Measurements from ENCODE around the gene TOP1.
A peak's percentile ranks its signal among the peaks of the same experiment; 100 is the strongest.

Gene TOP1

DNA sequence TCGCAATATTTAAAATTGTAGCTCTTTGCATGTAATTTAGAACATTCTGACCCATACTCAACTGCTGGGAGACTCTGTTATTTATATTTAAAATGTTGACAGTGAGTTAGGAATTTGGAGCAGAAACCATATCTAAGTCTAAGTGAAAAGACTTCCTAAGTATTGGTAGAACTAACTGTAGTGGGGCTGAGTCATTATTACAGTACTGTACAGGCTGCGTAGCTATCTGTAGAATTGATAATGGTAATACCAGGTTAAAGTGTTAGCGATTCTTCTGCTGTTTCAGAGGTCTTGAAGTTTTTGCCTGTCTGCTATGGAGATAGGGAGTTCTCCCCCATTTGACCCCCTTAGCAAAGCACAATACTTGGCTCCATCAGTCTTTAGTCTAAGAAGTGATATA lies 3.6 kb downstream of the TOP1 start:
- H3K4me1 ChIP-seq (ENCODE audit: control insufficient read depth in 1 of 2, insufficient read depth in 2 of 2, low read length in 2 of 2) = peaks cover 50 to 51% of the 10 kb centered on the region in 2 donors
- H3K9ac ChIP-seq (ENCODE audit: low read depth in 1 of 2, low read length in 2 of 2) = no peak overlapping the region
- H3K9me3 ChIP-seq (ENCODE audit: control insufficient read depth in 1 of 2, low read length in 2 of 2) = no peaks in the 10 kb centered on the region
- H3K27ac ChIP-seq (ENCODE audit: low read depth, low read length) = no peak overlapping the region
- H3K4me3 ChIP-seq (ENCODE audit: low read depth in 1 of 2, low read length in 2 of 2) = peak overlapping the region; percentile 66 to 89
- H3K36me3 ChIP-seq (ENCODE audit: control insufficient read depth in 1 of 2, insufficient read depth in 2 of 2, low read length in 2 of 2) = peaks cover 0 to 6% of the 10 kb centered on the region in 2 donors
- H3K27me3 ChIP-seq (ENCODE audit: control insufficient read depth in 1 of 2, insufficient read depth in 2 of 2, low read length in 2 of 2) = no peaks in the 10 kb centered on the region

DNA sequence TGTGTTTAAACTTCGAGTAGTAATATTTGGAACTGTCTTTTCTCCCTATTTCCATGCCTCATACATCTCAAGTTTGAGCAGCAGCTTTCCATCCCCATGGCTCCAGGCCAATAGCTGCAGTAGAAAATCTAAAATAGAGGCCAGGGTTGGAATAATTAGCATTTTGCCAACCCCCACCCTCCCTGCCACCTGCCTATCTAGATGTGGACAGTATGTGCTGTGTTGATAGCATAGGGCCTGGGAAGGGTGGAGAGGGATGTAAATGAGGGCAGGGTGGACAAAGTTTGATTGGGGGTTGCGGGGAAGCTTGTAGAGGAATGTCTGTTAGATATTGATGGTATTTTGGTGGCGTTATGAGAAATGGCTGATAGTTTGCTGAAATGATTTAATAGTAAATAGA lies 5.6 kb downstream of the TOP1 start:
- no peak overlapping the region for H3K9ac ChIP-seq (ENCODE audit: low read depth in 1 of 2, low read length in 2 of 2)
- no peak overlapping the region for H3K27ac ChIP-seq (ENCODE audit: low read depth, low read length)
- H3K4me3 ChIP-seq (ENCODE audit: low read depth in 1 of 2, low read length in 2 of 2) = peak overlapping the region in 1 of 2 donors; percentile 19
- H3K36me3 ChIP-seq (ENCODE audit: control insufficient read depth in 1 of 2, insufficient read depth in 2 of 2, low read length in 2 of 2) = peaks cover 0 to 6% of the 10 kb centered on the region in 2 donors
- no peaks in the 10 kb centered on the region for H3K9me3 ChIP-seq (ENCODE audit: control insufficient read depth in 1 of 2, low read length in 2 of 2)
- H3K27me3 ChIP-seq (ENCODE audit: control insufficient read depth in 1 of 2, insufficient read depth in 2 of 2, low read length in 2 of 2) = no peaks in the 10 kb centered on the region
- peaks cover 56 to 64% of the 10 kb centered on the region in 2 donors for H3K4me1 ChIP-seq (ENCODE audit: control insufficient read depth in 1 of 2, insufficient read depth in 2 of 2, low read length in 2 of 2)

DNA sequence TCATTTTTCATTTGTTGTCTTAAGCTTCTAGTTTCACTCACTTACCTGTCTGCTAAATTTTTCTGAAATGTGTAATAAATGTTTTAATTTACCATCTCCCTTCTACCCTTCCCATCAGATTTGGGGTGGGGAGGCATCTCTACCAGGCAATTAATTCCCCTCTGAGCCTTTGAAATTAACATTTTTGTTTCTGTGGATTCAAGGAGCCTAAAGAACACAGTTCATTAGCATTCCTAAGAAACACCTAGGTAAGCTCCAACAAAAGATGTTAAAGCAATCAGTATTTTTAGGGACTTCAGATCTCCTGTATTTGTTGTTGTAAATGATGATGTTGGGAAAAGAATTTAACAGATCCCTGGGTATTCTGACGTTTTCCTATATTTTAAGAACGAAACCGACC lies 6.6 kb downstream of the TOP1 start:
- no peaks in the 10 kb centered on the region for H3K9me3 ChIP-seq (ENCODE audit: control insufficient read depth in 1 of 2, low read length in 2 of 2)
- H3K9ac ChIP-seq (ENCODE audit: low read depth in 1 of 2, low read length in 2 of 2) = no peak overlapping the region
- H3K4me3 ChIP-seq (ENCODE audit: low read depth in 1 of 2, low read length in 2 of 2) = no peak overlapping the region
- H3K4me1 ChIP-seq (ENCODE audit: control insufficient read depth in 1 of 2, insufficient read depth in 2 of 2, low read length in 2 of 2) = peaks cover 56 to 66% of the 10 kb centered on the region in 2 donors
- H3K36me3 ChIP-seq (ENCODE audit: control insufficient read depth in 1 of 2, insufficient read depth in 2 of 2, low read length in 2 of 2) = peaks cover 0 to 6% of the 10 kb centered on the region in 2 donors
- no peak overlapping the region for H3K27ac ChIP-seq (ENCODE audit: low read depth, low read length)
- no peaks in the 10 kb centered on the region for H3K27me3 ChIP-seq (ENCODE audit: control insufficient read depth in 1 of 2, insufficient read depth in 2 of 2, low read length in 2 of 2)

DNA sequence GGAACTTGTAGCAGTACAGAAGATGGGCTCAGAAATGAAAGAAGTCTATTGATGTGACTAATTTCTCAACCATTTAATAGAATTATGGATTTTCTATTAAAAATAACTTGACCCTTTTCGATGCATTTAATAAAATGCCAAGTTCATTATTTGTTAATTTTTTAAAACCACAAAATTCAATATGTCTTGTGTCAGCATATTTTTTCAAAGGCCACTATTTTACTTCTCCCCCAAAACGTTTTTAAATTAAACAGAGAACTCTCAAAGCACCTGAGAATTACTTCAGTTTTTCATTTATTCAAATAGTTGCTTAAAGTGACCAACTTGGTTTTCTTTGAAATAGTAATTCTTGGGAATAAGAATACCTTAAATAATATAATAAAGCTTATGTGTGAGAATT lies 8.6 kb downstream of the TOP1 start:
- H3K27ac ChIP-seq (ENCODE audit: low read depth, low read length) = no peak overlapping the region
- H3K4me3 ChIP-seq (ENCODE audit: low read depth in 1 of 2, low read length in 2 of 2) = no peak overlapping the region
- H3K9ac ChIP-seq (ENCODE audit: low read depth in 1 of 2, low read length in 2 of 2) = no peak overlapping the region
- peaks cover 0 to 6% of the 10 kb centered on the region in 2 donors for H3K36me3 ChIP-seq (ENCODE audit: control insufficient read depth in 1 of 2, insufficient read depth in 2 of 2, low read length in 2 of 2)
- H3K4me1 ChIP-seq (ENCODE audit: control insufficient read depth in 1 of 2, insufficient read depth in 2 of 2, low read length in 2 of 2) = peaks cover 39 to 56% of the 10 kb centered on the region in 2 donors
- no peaks in the 10 kb centered on the region for H3K9me3 ChIP-seq (ENCODE audit: control insufficient read depth in 1 of 2, low read length in 2 of 2)
- H3K27me3 ChIP-seq (ENCODE audit: control insufficient read depth in 1 of 2, insufficient read depth in 2 of 2, low read length in 2 of 2) = no peaks in the 10 kb centered on the region

DNA sequence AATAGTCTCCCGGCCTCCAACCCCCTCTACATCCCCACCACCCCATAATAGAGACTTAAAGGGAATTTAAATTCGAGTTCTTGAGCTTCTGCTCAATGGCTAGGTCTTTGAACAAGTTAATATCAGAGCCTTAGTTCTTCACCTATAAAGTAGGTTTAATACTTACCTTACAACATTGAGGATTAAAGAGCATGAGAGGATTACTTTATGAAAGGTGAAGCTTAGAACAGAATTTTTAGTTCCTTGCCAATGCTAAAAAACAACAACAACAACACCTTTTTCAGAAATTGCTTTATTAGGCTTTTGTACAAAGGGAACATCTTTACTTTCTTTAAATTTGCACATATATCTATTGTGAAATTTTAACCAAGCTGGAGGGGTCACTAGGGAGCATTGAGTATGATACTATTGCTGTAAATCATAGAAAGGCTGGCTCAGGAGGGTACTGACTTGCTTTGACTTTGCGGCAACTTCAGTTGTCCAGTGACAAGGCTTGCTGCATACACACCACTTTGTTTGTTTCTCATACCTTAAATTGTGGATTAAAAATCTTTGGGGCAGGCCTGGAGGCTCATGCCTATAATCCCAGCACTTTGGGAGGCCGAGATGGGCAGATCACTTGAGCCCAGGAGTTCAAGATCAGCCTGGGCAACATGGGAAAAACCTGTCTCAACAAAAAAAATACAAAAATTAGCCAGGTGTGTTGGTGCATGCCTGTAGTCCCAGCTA lies 9.7 kb downstream of the TOP1 start:
- no peak overlapping the region for H3K9ac ChIP-seq (ENCODE audit: low read depth in 1 of 2, low read length in 2 of 2)
- H3K4me1 ChIP-seq (ENCODE audit: control insufficient read depth in 1 of 2, insufficient read depth in 2 of 2, low read length in 2 of 2) = peaks cover 31 to 48% of the 10 kb centered on the region in 2 donors
- peaks cover 0 to 6% of the 10 kb centered on the region in 2 donors for H3K36me3 ChIP-seq (ENCODE audit: control insufficient read depth in 1 of 2, insufficient read depth in 2 of 2, low read length in 2 of 2)
- H3K27me3 ChIP-seq (ENCODE audit: control insufficient read depth in 1 of 2, insufficient read depth in 2 of 2, low read length in 2 of 2) = no peaks in the 10 kb centered on the region
- no peaks in the 10 kb centered on the region for H3K9me3 ChIP-seq (ENCODE audit: control insufficient read depth in 1 of 2, low read length in 2 of 2)
- no peak overlapping the region for H3K27ac ChIP-seq (ENCODE audit: low read depth, low read length)
- peak overlapping the region in 1 of 2 donors; percentile 12 for H3K4me3 ChIP-seq (ENCODE audit: low read depth in 1 of 2, low read length in 2 of 2)

DNA sequence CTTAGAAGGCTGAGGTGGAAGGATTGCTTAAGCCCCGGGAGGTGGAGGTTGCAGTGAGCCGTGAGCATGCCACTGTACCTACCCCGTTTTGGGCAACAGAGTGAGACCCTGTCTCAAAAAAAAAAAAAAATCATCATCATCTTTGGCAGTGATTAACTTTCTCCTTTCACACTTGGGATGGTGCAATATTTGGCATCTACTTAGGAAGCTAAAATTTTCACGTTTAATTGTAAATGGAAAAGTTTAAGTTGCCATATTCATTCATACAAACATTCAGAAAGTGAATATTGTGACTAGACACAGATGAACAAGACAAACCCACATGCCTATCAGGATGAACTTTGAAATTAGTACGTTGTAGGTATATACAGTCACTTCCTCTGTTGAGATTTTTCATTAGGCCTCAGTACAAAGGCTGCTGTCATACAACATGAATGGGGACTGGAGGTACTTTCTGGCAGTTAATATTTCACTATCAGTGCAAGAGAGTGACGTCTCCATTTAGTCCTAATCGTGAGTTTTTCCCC lies 10.3 kb downstream of the TOP1 start:
- Histone ChIP-seq H3K27me3 (ENCODE audit: control insufficient read depth in 1 of 2, insufficient read depth in 2 of 2, low read length in 2 of 2) (no peaks in the 10 kb centered on the region), H3K9me3 (ENCODE audit: control insufficient read depth in 1 of 2, low read length in 2 of 2) (no peaks in the 10 kb centered on the region), H3K36me3 (ENCODE audit: control insufficient read depth in 1 of 2, insufficient read depth in 2 of 2, low read length in 2 of 2) (peaks cover 0 to 3% of the 10 kb centered on the region in 2 donors), H3K4me1 (ENCODE audit: control insufficient read depth in 1 of 2, insufficient read depth in 2 of 2, low read length in 2 of 2) (peaks cover 29 to 42% of the 10 kb centered on the region in 2 donors), H3K9ac (ENCODE audit: low read depth in 1 of 2, low read length in 2 of 2) (no peak overlapping the region), H3K27ac (ENCODE audit: low read depth, low read length) (no peak overlapping the region), H3K4me3 (ENCODE audit: low read depth in 1 of 2, low read length in 2 of 2) (peak overlapping the region in 1 of 2 donors; percentile 12)

DNA sequence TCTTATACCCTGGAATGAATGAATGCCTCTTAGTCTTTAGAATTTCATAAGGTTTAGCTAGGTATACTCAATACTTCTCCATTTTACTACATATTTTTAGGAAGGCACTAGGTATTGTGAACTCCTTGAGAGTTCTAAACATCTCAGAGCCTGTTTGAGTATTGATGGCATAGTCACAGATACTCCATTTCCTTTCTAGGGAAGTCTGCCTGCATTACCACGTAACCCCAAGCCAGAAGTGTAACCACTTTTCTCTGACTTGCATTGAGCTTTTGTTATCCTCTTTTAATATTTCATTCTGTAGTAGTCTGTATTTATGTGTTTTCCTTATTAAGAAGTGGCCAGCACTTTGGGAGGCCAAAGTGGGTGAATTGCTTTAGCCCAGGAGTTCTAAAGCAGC lies 12.2 kb downstream of the TOP1 start:
- Histone ChIP-seq H3K27me3 (ENCODE audit: control insufficient read depth in 1 of 2, insufficient read depth in 2 of 2, low read length in 2 of 2) (no peaks in the 10 kb centered on the region), H3K4me3 (ENCODE audit: low read depth in 1 of 2, low read length in 2 of 2) (no peak overlapping the region), H3K36me3 (ENCODE audit: control insufficient read depth in 1 of 2, insufficient read depth in 2 of 2, low read length in 2 of 2) (peaks cover 0 to under 1% of the 10 kb centered on the region in 2 donors), H3K9ac (ENCODE audit: low read depth in 1 of 2, low read length in 2 of 2) (no peak overlapping the region), H3K4me1 (ENCODE audit: control insufficient read depth in 1 of 2, insufficient read depth in 2 of 2, low read length in 2 of 2) (peaks cover 19 to 44% of the 10 kb centered on the region in 2 donors), H3K27ac (ENCODE audit: low read depth, low read length) (no peak overlapping the region), H3K9me3 (ENCODE audit: control insufficient read depth in 1 of 2, low read length in 2 of 2) (no peaks in the 10 kb centered on the region)

DNA sequence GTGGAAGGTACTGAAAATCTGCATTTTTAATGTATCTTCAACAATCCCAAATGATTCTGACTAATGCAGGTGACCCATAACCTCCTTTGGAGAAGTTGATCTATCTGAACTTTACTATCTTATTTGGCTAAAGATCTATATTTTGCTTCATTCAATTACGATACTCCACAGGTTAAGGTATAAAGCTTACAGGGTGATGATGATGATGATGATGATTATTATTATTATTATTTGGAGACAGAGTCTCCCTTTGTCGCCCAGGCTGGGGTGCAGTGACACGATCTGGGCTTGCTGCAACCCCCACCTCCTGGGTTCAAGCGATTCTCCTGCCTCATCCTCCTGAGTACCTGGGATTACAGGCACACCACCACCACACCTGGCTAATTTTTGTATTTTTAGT lies 13.1 kb downstream of the TOP1 start:
- H3K4me1 ChIP-seq (ENCODE audit: control insufficient read depth in 1 of 2, insufficient read depth in 2 of 2, low read length in 2 of 2) = peaks cover 19 to 49% of the 10 kb centered on the region in 2 donors
- H3K27me3 ChIP-seq (ENCODE audit: control insufficient read depth in 1 of 2, insufficient read depth in 2 of 2, low read length in 2 of 2) = no peaks in the 10 kb centered on the region
- no peaks in the 10 kb centered on the region for H3K9me3 ChIP-seq (ENCODE audit: control insufficient read depth in 1 of 2, low read length in 2 of 2)
- no peaks in the 10 kb centered on the region for H3K36me3 ChIP-seq (ENCODE audit: control insufficient read depth in 1 of 2, insufficient read depth in 2 of 2, low read length in 2 of 2)
- no peak overlapping the region for H3K9ac ChIP-seq (ENCODE audit: low read depth in 1 of 2, low read length in 2 of 2)
- H3K4me3 ChIP-seq (ENCODE audit: low read depth in 1 of 2, low read length in 2 of 2) = no peak overlapping the region
- no peak overlapping the region for H3K27ac ChIP-seq (ENCODE audit: low read depth, low read length)

DNA sequence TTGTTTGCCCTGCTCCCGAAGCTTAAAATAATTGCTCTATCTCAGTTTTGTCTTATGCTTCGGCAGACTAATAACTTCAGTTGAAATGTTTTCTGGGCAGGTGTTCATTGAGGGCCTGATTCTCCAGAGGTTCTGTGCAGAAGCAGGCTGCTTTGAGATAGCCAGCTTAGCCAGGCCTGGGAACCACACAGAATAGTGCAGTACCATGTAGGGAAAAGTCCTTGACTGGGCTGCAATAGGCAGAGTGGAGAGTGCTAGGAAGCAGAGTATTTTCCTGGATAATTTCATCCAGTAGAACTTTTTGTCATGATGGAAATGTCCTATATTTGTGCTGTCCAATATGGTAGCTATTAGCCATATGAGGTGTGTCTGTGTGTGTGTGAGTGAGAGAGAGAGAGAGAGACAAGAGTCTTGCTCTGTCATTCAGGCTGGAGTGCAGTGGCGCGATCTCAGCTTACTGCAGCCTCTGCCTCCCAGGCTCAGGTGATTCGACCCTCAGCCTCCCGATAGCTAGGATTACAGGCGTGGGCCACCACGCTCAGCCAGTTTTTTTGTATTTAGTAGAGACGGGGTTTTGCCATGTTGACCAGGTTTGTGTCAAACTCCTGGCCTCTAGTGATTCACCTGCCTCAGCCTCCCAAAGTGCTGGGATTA lies 15.9 kb downstream of the TOP1 start:
- H3K4me3 ChIP-seq (ENCODE audit: low read depth in 1 of 2, low read length in 2 of 2) = no peak overlapping the region
- H3K9ac ChIP-seq (ENCODE audit: low read depth in 1 of 2, low read length in 2 of 2) = no peak overlapping the region
- peaks cover 34 to 54% of the 10 kb centered on the region in 2 donors for H3K4me1 ChIP-seq (ENCODE audit: control insufficient read depth in 1 of 2, insufficient read depth in 2 of 2, low read length in 2 of 2)
- no peaks in the 10 kb centered on the region for H3K36me3 ChIP-seq (ENCODE audit: control insufficient read depth in 1 of 2, insufficient read depth in 2 of 2, low read length in 2 of 2)
- H3K27me3 ChIP-seq (ENCODE audit: control insufficient read depth in 1 of 2, insufficient read depth in 2 of 2, low read length in 2 of 2) = no peaks in the 10 kb centered on the region
- H3K27ac ChIP-seq (ENCODE audit: low read depth, low read length) = no peak overlapping the region
- no peaks in the 10 kb centered on the region for H3K9me3 ChIP-seq (ENCODE audit: control insufficient read depth in 1 of 2, low read length in 2 of 2)

DNA sequence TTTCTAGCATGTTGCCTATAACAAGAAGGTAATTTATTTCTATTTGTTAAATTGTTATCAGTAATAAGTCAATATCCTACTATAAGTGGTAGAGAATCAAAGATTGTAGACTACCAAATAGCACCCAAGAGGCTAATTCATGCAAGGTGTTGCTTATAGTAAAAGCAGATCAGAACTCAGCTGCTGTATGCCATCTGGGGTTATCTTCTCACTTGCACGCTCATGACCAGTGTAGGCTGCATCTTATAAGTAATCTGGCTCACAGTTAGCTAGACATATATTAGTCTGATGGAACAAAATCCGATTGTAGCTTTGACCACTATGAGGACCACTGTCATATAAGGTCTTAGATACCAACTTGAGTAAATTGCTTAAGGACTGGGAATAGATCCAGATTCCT lies 17.0 kb downstream of the TOP1 start:
- Histone ChIP-seq H3K9ac (ENCODE audit: low read depth in 1 of 2, low read length in 2 of 2) (no peak overlapping the region), H3K9me3 (ENCODE audit: control insufficient read depth in 1 of 2, low read length in 2 of 2) (no peaks in the 10 kb centered on the region), H3K27me3 (ENCODE audit: control insufficient read depth in 1 of 2, insufficient read depth in 2 of 2, low read length in 2 of 2) (no peaks in the 10 kb centered on the region), H3K4me3 (ENCODE audit: low read depth in 1 of 2, low read length in 2 of 2) (no peak overlapping the region), H3K27ac (ENCODE audit: low read depth, low read length) (no peak overlapping the region), H3K4me1 (ENCODE audit: control insufficient read depth in 1 of 2, insufficient read depth in 2 of 2, low read length in 2 of 2) (peaks cover 41 to 57% of the 10 kb centered on the region in 2 donors), H3K36me3 (ENCODE audit: control insufficient read depth in 1 of 2, insufficient read depth in 2 of 2, low read length in 2 of 2) (no peaks in the 10 kb centered on the region)

Measured in duodenal mucosa (tissue), 2 donors.